ENCODE measurements around the gene CDC42EP4.
A peak's percentile ranks its signal among the peaks of the same experiment; 100 is the strongest.
"Not testable (repeated sequence)": the region's sequence is repeated elsewhere in the genome, so short reads cannot be mapped to it uniquely, and the experiment has no call there.

CDC42EP4 gene

GRCh38 chr17:73318836-73319235 is 7.0 kb upstream of the CDC42EP4 start:
- DNase-seq: no peak

DNA sequence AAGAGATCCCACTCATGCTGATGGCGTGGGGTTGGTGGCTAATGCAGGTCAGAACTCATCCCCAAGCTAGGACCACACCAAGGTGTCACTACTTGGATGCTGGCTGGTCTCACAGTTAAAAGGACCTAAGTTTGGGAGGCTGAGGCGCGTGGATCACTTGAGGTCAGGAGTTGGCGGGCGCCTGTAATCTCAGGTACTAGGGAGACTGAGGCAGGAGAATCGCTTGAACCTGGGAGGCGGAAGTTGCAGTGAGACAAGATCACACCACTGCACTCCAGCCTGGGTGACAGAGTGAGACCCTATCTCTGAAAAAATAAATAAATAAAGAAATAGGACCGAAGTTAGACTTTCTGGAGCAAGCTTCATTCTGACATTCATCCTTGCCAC is 6.6 kb upstream of the CDC42EP4 start:
- no peak for DNase-seq

- DNase-seq: no peak
Observed at GRCh38 chr17:73317513-73318426, 6.0 kb upstream of the CDC42EP4 start.

GRCh38 chr17:73316919-73317505 is 5.2 kb upstream of the CDC42EP4 start:
- DNase-seq: no peak

GRCh38 chr17:73315471-73315870 is 3.7 kb upstream of the CDC42EP4 start:
- DNase-seq: no peak

DNA sequence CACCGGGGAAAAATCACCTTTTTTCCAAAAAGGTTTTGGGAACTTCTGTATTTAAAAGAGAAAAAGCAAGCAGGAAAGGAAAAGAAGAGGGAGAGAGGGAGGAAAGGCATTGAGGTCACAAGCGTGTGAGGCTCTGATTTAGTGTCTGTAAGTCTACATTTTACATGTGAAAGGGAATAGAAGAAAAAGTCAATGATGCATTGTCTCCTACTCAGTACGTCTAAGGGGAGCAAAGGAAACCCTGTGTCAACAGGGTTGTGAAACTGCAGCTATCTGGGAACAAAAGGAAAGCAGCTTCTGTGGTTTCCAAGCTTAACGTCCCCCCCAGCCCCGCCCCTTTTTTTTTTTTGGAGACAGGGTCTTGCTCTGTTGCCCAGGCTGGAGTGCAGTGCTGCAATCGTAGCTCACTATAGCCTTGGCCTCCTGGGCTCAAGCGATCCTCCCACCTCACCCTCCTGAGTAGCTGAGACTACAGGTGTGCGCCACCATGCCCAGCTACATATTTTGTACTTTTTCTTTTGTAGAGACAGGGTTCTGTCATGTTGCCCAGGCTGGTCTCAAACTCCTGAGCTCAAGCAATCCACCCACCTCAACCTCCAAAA is 1.8 kb upstream of the CDC42EP4 start:
- no peak for DNase-seq

- DNase-seq: not testable (repeated sequence)
Observed at GRCh38 chr17:73312887-73313286, 1.1 kb upstream of the CDC42EP4 start.

- no peak for DNase-seq
Observed at GRCh38 chr17:73311428-73311780, 397 bp downstream of the CDC42EP4 start.

GRCh38 chr17:73309727-73310596 is 1.8 kb downstream of the CDC42EP4 start:
- DNase-seq: no peak

GRCh38 chr17:73308959-73309358 is 2.8 kb downstream of the CDC42EP4 start:
- DNase-seq: not testable (repeated sequence)

- DNase-seq: no peak
Observed at GRCh38 chr17:73308017-73308823, 3.6 kb downstream of the CDC42EP4 start.

DNA sequence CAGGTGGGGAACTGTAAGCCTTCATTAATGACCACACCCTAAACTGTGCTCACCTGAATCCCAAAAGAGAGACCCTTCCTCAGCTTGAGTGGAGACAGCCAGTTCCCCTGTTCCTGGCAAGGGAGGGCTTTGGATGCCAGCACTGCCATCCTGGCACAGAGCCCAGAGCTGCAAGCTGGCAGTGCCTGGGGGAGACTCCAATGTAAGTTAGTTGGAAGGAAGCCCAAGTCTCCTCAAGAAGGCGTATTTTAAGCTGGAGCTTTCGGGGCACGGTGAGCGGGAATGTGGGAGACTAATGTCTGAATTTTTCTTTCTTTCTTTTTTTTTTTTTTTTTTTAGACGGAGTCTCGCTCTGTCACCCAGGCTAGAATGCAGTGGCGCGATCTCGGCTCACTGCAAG is 4.7 kb downstream of the CDC42EP4 start:
- no peak for DNase-seq

DNA sequence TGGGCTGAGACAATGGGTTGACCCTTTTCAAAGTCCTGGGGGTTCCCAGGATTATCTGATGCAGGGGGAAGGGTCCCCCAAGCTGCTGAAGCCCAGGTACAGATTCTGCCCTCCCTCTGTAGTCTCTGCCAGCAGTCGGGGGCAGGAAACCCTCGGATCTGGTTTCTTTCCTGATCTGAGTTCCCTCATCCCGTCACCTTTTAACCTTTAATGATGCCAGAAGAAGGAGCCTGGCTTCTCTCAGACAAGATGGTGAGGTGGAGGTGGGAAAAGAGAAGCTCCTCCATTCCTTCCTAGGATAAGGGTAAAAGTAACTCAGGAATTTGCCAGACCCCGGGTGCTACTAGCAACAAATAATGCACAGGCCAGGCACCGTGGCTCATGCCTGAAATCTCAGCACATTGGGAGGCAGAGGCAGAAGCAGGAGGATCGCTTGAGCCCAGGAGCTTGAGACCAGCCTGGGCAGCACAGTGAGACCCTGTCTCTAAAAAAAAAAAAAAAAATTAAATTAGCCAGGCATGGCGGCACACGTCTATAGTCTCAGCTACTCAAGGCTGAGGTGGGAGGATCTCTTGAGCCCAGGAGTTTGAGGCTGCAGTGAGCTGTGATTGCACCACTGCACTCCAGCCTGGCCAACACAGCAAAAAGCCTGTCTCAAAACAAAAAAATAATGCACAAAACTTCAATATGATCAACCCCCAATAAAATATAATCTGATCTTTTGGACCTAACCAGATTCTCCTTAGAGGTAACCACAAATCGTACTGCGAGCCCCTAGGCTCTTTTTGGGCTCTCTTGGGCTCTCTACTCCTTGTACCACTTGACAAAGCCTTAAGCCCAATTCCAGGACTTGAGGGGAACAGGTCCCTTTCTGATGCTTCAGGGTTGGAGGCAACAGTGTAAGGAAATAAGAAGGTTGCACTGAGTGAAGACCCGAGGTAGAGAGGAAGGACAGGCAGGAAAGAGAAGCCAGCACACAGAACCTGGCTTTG is 5.7 kb downstream of the CDC42EP4 start:
- no peak for DNase-seq

DNA sequence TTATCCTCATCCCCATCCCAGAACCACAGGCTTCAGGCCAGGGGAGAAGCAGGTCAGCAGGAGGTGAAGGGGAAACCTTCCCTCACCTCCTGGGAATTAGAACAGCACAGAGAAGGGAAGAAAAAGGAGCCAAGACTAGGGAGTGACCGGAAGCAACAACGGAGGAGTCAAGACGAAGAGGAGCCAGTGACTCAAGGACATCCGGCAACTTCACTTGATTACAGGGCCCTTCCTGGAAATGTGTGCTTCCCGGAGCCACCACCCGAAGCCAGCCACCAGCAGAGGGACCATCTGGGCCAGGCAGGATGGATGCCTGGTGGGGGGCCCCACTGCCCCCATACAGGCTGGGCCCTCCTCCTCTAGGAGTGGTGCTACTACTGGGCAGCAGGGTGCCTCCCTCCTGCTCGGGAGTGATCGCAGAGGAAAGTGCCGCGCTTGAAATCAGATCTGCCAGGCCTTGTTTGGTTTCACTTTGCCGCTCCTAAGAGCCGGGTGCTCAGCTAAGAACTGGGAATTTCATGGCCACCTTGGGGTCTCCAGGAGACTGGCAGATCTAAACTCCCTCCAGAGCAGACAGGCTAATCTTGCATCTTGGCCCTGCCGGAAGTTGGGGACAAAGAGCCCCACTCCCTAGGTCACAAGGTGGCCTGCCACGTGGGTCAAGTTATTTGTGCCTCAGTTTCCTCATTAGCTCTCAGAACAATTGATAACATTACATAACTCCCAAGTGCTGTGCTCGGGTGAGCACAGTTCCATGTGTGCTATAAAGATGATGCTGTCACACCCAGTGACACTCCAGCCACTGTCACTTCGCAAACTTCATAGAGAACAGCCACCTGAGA is 6.6 kb downstream of the CDC42EP4 start:
- DNase-seq: peak; percentile 38

DNA sequence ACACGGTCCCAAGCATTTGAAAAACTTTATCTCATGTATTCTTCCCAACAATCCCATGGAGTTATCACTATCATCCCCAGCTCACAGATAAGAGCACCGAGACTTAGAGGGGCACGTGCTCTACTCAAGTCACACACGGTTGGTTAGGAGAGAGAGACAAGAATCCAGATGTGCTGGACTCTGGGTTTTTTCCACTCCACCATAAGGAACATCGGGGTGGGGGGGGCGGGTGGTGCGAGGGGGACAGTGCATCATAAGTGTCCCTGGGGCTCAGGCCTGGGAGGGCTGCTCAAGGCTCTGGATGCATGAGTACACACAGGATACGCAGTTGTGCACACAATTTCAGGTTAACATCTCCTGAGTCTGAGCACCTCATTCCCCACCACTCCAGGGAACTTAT is 7.4 kb downstream of the CDC42EP4 start:
- no peak for DNase-seq

GRCh38 chr17:73302189-73302588 is 9.6 kb downstream of the CDC42EP4 start:
- DNase-seq: no peak

- no peak for DNase-seq
Observed at GRCh38 chr17:73301369-73301768, 10.4 kb downstream of the CDC42EP4 start.

DNA sequence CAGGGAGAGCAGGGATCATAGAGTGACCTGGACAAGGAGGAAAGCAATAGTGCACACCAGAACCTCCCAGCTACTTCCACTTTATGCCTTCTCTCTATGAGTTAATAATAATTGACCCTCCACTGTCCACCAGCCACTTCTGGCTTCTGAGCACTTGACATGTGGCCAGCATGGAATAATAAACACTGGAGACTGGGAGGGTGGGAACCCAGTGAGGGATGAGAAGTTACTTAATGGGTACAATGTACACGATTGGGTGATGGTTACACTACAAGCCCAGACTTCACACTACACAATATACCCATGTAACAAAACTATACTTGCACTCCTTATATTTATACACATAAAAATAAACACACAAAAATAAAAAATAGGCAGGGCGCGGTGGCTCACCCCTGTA is 11.4 kb downstream of the CDC42EP4 start:
- no peak for DNase-seq

GRCh38 chr17:73297934-73298861 is 13.6 kb downstream of the CDC42EP4 start:
- no peak for DNase-seq

Measured in NCI-H2107 (cell line).